BLaER1 (cell line): ENCODE measurements around the gene STXBP6.

ENCODE experiments used
- H3K27ac ChIP-seq: shearing (Covaris generic); formaldehyde crosslinking; 2 replicates; pipeline ENCODE4 v1.8.1; 2022
- H3K27me3 ChIP-seq: shearing (Covaris generic); formaldehyde crosslinking; 2 replicates; pipeline ENCODE4 v1.8.1; 2022
- H3K36me3 ChIP-seq: shearing (Covaris generic); formaldehyde crosslinking; 2 replicates; pipeline ENCODE4 v1.8.1; 2022
- H3K4me1 ChIP-seq: shearing (Covaris generic); formaldehyde crosslinking; 2 replicates; pipeline ENCODE4 v1.8.1; 2022
- H3K4me2 ChIP-seq: shearing (Covaris generic); formaldehyde crosslinking; 2 replicates; pipeline ENCODE4 v1.8.1; 2022
- H3K4me3 ChIP-seq: shearing (Covaris generic); formaldehyde crosslinking; 2 replicates; pipeline ENCODE4 v1.8.1; 2022
- H3K9ac ChIP-seq: shearing (Covaris generic); formaldehyde crosslinking; 2 replicates; pipeline ENCODE4 v1.8.1; 2022
- H3K9me3 ChIP-seq: shearing (Covaris generic); formaldehyde crosslinking; 2 replicates; pipeline ENCODE4 v1.8.1; 2022
- H4K20me1 ChIP-seq: shearing (Covaris generic); formaldehyde crosslinking; 2 replicates; pipeline ENCODE4 v1.8.1; 2022
- Cebpa-rat ChIP-seq: shearing (Covaris generic); IDR thresholded peaks from 2 replicates; pipeline ENCODE4 v1.8.1; 2022

The STXBP6 gene

DNA sequence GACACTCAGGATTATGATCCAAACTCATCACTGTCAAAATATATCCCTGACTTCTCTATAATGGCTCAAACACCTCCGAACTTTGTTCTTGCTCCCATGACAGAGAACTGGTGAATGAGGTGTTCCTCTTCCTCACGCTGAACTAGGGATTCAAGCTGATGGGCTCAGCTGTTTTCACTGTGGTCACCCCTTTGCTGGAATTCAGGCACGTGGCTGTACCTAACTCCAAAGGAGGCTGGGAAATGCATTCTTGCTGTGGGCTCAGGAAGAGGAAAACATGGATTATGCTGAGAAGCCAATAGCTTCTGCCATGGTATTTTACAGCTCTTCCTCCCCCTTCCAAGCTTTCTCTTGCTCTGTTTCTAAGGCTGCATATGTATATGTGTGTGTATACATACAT lies 43.9 kb downstream of the STXBP6 start:
- Histone ChIP-seq H3K4me3 (no peak overlapping the region), H3K27me3 (no peaks in the 10 kb centered on the region), H3K27ac (no peak overlapping the region), H3K9ac (no peak overlapping the region), H3K4me1 (no peaks in the 10 kb centered on the region), H3K9me3 (no peaks in the 10 kb centered on the region), H3K4me2 (no peak overlapping the region), H3K36me3 (no peaks in the 10 kb centered on the region), H4K20me1 (no peaks in the 10 kb centered on the region)
- TF ChIP-seq Cebpa-rat, result no peak

DNA sequence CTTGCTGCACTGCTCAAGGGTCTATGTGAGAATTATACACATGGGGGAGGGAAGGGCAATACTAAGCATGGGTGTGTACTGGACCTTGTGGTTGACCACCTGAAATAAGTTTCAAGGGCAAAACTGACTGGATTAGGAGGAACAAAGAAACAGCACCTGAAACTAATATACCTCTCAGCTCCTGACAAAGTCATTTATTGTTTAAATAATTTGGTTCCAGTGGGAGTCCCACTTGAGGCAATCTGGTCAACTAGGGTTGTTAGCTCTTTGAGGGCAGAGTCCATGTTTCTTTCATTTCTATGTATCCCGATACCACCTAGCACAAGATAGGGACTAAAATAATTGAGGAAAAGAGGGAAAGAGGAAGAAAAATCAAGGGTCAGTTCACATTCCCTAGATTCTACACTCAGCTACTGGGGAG lies 45.5 kb downstream of the STXBP6 start:
- Histone ChIP-seq H4K20me1 (no peaks in the 10 kb centered on the region), H3K9me3 (no peaks in the 10 kb centered on the region), H3K27ac (no peak overlapping the region), H3K27me3 (no peaks in the 10 kb centered on the region), H3K36me3 (no peaks in the 10 kb centered on the region), H3K4me2 (no peak overlapping the region), H3K4me3 (no peak overlapping the region), H3K4me1 (no peaks in the 10 kb centered on the region), H3K9ac (no peak overlapping the region)
- TF ChIP-seq Cebpa-rat, result no peak

DNA sequence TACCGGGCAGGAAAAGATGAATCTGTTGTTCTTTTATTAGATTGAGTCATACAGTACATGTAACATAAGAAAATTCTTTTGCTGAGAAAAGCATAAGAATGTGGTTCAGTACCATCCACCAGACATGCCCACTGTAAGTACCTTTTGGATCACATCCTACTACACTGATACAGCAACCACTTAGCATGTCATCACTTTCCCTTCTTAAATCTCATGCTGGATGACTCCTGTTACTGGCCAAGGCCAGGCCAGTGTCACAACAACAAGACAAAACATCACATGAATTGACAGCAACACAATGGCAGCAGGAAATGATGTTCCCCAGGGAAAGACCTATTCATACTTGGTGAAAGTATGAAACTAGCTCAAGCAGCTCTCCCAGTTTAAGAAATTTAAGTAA lies 46.4 kb downstream of the STXBP6 start:
- no peaks in the 10 kb centered on the region for H4K20me1 ChIP-seq
- H3K27ac ChIP-seq, result no peak overlapping the region
- H3K27me3 ChIP-seq, result no peaks in the 10 kb centered on the region
- no peak for TF ChIP-seq Cebpa-rat
- H3K4me1 ChIP-seq, result no peaks in the 10 kb centered on the region
- no peak overlapping the region for H3K9ac ChIP-seq
- no peak overlapping the region for H3K4me3 ChIP-seq
- H3K4me2 ChIP-seq, result no peak overlapping the region
- H3K9me3 ChIP-seq, result no peaks in the 10 kb centered on the region
- no peaks in the 10 kb centered on the region for H3K36me3 ChIP-seq

DNA sequence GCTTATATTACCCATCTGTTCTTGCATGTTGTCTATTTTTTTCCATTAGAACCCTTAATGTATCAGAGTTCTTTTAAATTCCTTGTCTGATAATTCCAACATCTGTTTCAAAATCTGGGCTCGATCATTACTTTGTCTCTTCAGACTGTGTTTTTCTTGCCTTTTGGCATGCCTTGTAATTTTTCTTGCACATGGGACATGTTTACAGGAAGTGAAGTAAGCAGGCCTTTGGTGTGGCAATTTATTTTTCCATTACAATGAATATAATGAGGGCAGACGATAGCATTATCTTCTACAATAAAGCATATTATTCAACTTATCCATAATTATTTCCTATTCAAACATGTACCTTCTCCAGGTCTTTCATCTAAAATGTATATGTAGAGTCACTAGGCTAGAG lies 48.3 kb downstream of the STXBP6 start:
- no peaks in the 10 kb centered on the region for H4K20me1 ChIP-seq
- no peak overlapping the region for H3K4me2 ChIP-seq
- no peaks in the 10 kb centered on the region for H3K4me1 ChIP-seq

DNA sequence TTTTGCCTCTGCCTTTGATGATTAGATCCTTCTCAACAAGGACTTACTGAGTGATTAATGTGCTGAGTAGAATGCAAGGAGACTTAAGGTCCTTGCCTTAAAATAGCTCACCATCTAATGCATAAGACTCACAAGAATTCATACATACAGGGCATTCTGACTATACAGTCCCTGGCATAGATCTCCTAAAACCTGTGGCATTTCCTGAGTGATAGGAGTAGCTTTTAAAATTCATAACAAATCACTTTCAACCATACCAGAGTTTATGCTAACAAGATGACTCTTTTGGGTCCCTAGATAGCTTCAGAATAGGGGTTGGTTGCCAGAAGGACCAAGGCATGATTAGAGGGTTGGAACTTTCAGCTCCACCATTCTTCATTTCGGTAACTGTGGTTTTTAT lies 48.8 kb downstream of the STXBP6 start:
- Histone ChIP-seq H3K27ac (no peak overlapping the region), H3K36me3 (no peaks in the 10 kb centered on the region), H3K4me2 (no peak overlapping the region), H3K4me3 (no peak overlapping the region), H3K27me3 (no peaks in the 10 kb centered on the region), H4K20me1 (no peaks in the 10 kb centered on the region), H3K9ac (no peak overlapping the region), H3K9me3 (no peaks in the 10 kb centered on the region), H3K4me1 (no peaks in the 10 kb centered on the region)
- no peak for TF ChIP-seq Cebpa-rat

More for the DNA sequence above, 48.3 kb downstream of the STXBP6 start:
- H3K9me3 ChIP-seq, result no peaks in the 10 kb centered on the region
- no peak overlapping the region for H3K4me3 ChIP-seq
- H3K27ac ChIP-seq, result no peak overlapping the region
- H3K9ac ChIP-seq, result no peak overlapping the region
- no peaks in the 10 kb centered on the region for H3K36me3 ChIP-seq
- TF ChIP-seq Cebpa-rat, result no peak
- H3K27me3 ChIP-seq, result no peaks in the 10 kb centered on the region

DNA sequence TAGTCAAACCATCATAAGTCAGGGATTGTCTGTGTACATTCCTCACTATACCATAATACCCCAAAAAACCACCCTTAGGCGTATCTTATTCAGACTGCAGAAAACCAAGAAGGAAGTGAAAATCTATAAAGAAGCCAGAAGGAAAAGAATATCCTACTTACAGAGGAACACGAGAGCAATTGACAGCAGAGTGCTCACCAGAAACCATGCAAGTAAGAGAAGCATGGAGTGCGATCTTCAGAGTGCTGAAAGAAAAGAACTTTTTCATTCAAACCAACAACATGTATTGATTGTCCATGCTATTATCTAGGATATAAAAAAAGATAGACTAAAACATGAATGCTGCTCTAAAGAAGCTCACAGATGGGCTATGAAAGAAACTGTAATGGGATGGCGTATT lies 50.8 kb downstream of the STXBP6 start:
- no peak for TF ChIP-seq Cebpa-rat
- H3K36me3 ChIP-seq, result no peaks in the 10 kb centered on the region
- no peak overlapping the region for H3K4me3 ChIP-seq

DNA sequence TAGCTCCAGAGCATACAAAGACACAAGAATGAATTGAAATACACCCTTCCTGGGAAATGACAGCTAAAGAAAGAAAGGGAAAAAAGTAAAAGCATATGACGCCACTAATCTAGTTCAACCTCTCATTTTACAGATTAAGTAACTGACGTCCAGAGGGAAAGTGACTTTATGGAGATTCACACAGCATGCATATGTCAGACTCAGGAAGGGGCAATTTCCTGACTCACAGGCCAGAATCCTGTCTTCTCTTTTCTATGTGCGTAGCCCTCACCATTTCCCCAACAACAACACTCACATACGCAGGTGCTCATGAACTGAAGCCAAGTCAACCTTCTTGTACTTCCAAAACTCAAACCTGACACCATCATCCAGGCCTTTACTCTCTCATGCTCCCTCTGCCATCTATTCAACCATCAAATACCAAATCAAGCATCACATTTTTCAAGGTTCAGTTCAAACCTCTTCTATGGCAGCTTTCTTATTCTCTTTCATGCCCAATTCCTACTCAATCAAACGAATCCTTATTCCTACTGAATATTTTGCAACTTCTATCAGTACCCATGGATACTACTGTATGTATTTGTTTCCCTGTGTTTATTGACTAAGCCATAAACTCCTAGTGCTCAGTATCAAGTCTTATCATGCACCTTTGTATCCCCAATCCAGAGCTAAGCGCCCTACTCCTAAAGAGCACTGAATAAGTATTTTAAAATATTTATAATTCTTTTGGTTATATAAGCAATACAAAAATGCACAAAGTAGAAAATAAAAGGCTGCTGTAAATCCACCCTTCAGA lies 52.8 kb downstream of the STXBP6 start:
- Histone ChIP-seq H3K4me2 (no peak overlapping the region), H3K36me3 (no peaks in the 10 kb centered on the region), H3K4me3 (no peak overlapping the region), H3K9me3 (no peaks in the 10 kb centered on the region), H3K4me1 (0 out of 2 replicates have a peak, but pooled peaks cover 5% of the 10 kb centered on the region), H4K20me1 (no peaks in the 10 kb centered on the region), H3K27ac (no peak overlapping the region), H3K27me3 (no peaks in the 10 kb centered on the region), H3K9ac (no peak overlapping the region)
- no peak for TF ChIP-seq Cebpa-rat

More for the DNA sequence above, 50.8 kb downstream of the STXBP6 start:
- no peak overlapping the region for H3K27ac ChIP-seq
- no peak overlapping the region for H3K4me2 ChIP-seq
- no peaks in the 10 kb centered on the region for H4K20me1 ChIP-seq
- no peaks in the 10 kb centered on the region for H3K27me3 ChIP-seq
- H3K9me3 ChIP-seq, result no peaks in the 10 kb centered on the region
- H3K4me1 ChIP-seq, result no peaks in the 10 kb centered on the region
- no peak overlapping the region for H3K9ac ChIP-seq

DNA sequence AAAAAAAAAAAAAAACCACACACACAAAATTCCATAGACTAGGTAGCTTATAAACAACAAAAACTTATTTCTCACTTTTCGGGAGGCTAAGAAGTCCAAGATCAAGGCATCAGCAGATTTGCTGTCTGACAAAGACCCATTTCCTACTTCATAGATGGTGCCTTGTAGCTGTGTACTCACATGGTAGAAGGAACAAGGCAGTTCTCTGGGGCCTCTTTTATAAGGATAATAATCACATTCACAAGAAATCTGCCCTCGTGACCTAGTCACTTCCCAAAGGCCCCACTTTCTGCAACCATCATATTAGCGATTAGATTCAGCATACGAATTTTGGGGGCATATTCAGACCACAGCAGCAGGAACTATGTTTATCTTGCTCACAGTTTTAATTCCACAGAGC lies 54.9 kb downstream of the STXBP6 start:
- no peak overlapping the region for H3K27ac ChIP-seq
- no peaks in the 10 kb centered on the region for H3K36me3 ChIP-seq
- no peaks in the 10 kb centered on the region for H4K20me1 ChIP-seq
- no peaks in the 10 kb centered on the region for H3K27me3 ChIP-seq
- H3K9me3 ChIP-seq, result no peaks in the 10 kb centered on the region
- H3K4me3 ChIP-seq, result no peak overlapping the region
- no peak overlapping the region for H3K4me2 ChIP-seq
- no peak for TF ChIP-seq Cebpa-rat
- 0 out of 2 replicates have a peak, but pooled peaks cover 5% of the 10 kb centered on the region for H3K4me1 ChIP-seq
- H3K9ac ChIP-seq, result no peak overlapping the region

DNA sequence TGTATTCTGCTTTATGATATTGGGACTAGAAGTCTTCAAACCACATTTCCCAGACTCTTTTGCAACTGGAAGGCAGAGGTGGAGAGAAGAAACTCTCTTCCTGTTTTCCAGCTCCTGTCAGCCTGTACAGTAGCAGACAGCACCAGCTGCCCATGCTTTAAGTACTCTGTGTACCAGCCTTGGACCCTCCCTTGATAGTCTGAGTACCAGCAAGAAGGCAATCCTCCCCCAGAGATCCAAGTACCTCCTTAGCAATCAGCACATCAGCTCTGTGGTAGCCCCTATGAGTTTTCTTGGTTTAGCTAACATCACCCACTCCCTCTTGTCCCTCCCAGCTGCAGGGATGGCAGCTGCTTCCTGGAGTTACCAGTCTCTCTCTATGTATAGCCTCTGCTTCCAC lies 56.3 kb downstream of the STXBP6 start:
- no peak for TF ChIP-seq Cebpa-rat
- H3K4me2 ChIP-seq, result no peak overlapping the region
- H3K4me1 ChIP-seq, result 0 out of 2 replicates have a peak, but pooled peaks cover 5% of the 10 kb centered on the region
- H3K27me3 ChIP-seq, result no peaks in the 10 kb centered on the region
- no peaks in the 10 kb centered on the region for H3K9me3 ChIP-seq
- no peak overlapping the region for H3K27ac ChIP-seq
- H3K9ac ChIP-seq, result no peak overlapping the region
- H4K20me1 ChIP-seq, result no peaks in the 10 kb centered on the region
- H3K4me3 ChIP-seq, result no peak overlapping the region
- H3K36me3 ChIP-seq, result no peaks in the 10 kb centered on the region

DNA sequence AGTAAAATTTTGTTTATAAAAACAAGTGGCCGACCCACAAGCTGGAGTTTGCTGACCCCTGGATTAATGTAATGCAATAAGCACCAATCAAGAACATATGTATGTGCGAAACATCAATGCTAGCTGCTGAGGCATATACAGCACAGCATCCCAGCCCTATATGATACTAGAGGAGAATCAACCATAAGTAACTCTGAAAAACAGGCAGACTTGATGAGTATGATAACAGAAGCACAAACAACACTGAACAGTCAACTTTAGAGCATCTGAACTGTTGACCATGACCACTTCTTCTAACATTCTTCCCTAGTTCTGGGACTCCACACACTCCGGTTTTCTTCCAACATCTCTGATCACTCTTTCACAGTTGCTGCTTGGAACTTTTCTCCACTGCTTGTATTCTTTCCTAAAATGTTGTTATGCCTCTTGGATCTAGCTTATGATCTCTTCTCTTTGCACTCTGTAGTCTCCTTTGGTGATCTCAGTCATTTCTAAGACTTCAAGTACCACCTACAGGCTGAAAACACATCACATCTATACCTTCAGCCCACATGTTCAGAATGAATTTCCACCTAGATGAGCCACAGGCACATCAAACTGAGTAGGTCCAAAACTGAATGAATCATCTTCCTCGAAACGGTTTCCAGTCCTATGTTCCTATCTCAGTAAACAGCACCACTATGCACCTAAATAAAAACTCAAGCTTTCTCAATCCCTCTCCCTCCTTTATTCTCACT lies 57.2 kb downstream of the STXBP6 start:
- no peaks in the 10 kb centered on the region for H3K27me3 ChIP-seq
- no peaks in the 10 kb centered on the region for H4K20me1 ChIP-seq
- TF ChIP-seq Cebpa-rat, result no peak
- H3K9ac ChIP-seq, result no peak overlapping the region
- H3K4me2 ChIP-seq, result no peak overlapping the region
- H3K9me3 ChIP-seq, result no peaks in the 10 kb centered on the region
- H3K4me1 ChIP-seq, result 0 out of 2 replicates have a peak, but pooled peaks cover 5% of the 10 kb centered on the region
- no peak overlapping the region for H3K4me3 ChIP-seq
- H3K36me3 ChIP-seq, result no peaks in the 10 kb centered on the region
- no peak overlapping the region for H3K27ac ChIP-seq
